Measurements from ENCODE around the gene MDM1.

MDM1 gene, protein sequence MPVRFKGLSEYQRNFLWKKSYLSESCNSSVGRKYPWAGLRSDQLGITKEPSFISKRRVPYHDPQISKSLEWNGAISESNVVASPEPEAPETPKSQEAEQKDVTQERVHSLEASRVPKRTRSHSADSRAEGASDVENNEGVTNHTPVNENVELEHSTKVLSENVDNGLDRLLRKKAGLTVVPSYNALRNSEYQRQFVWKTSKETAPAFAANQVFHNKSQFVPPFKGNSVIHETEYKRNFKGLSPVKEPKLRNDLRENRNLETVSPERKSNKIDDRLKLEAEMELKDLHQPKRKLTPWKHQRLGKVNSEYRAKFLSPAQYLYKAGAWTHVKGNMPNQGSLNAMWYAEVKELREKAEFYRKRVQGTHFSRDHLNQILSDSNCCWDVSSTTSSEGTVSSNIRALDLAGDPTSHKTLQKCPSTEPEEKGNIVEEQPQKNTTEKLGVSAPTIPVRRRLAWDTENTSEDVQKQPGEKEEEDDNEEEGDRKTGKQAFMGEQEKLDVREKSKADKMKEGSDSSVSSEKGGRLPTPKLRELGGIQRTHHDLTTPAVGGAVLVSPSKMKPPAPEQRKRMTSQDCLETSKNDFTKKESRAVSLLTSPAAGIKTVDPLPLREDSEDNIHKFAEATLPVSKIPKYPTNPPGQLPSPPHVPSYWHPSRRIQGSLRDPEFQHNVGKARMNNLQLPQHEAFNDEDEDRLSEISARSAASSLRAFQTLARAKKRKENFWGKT

DNA sequence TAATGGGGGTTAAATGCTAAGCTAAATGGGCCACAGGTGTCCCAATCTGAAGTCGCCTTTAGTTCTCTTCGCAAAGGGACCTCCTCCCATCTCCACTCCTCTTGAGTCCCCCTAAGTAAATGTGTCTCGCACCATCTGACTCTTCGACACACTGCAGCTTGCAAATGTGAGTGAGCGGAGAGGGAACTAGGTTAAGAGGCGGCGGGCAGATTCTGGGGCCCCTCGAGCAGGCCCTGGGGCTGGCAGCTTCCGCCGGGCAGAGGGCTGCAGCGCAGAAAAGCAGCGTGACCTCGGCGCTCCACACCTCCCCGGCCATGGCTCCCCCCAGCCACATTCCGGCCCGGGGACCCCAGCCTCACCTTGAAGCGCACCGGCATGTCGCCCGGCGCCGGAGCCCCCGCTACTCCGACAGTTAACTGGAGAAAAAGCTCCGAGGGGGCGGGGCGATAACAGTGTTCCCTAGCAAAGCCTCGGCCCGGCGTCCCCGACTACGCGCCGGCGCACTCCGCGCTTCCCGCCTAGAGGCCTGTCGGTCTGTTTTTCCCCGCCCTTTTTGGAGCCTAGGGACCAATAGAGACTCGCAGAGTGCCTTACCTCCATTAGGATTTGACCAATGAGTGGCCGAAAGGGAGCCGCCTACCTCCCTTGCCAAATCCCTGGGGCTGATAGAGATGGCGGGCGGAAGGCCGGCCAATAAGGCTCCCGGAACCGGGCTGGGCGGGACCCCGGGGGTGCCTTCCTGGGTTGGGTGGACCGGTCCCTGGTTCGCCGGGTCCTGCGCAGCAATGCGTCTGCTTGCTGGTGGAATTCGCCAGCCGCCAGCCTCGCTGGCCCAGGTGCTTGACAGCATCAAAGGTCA, at the start of gene MDM1:
Gene MDM1 (minus strand): TSS at position 494 of the 859 bp plus-strand sequence. CDS start 117 bp downstream, at position 377.
- peak; percentile 87 to 94 for DNase-seq (ENCODE audit: low read depth in 1 of 2, low spot score in 1 of 2)

- DNase-seq (ENCODE audit: low read depth in 1 of 2, low spot score in 1 of 2), result no peak
These were observed 49.5 kb upstream of the MDM1 start for GRCh38 chr12:68381476-68382219.

GRCh38 chr12:68378872-68379606, 46.9 kb upstream of the MDM1 start:
- DNase-seq (ENCODE audit: low read depth in 1 of 2, low spot score in 1 of 2), result no peak

DNA sequence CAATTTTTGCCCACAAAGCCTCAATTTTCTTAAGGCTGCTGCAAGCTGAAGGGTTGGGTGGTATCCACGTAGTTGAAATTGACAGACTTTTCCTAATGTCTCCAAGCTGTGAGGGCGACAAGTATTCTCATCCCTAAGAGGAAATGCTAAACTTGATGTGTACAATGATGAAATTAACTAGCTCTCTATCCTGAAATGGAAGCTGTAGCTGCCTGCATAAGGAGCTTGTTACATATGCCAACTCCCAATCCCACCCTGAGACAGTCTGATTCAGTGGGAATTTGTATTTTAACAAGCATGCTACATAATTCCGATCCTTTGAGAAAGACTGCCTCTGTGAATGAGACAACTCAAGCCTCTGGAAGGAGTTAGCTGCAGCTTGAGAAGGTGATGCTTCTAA, 45.7 kb upstream of the MDM1 start:
- no peak for DNase-seq (ENCODE audit: low read depth in 1 of 2, low spot score in 1 of 2)

GRCh38 chr12:68376901-68377300, 44.7 kb upstream of the MDM1 start:
- no peak for DNase-seq (ENCODE audit: low read depth in 1 of 2, low spot score in 1 of 2)

- DNase-seq (ENCODE audit: low read depth in 1 of 2, low spot score in 1 of 2), result no peak
These were observed 43.9 kb upstream of the MDM1 start for GRCh38 chr12:68375756-68376695.

- peak in 1 of 2 donors; percentile 52 for DNase-seq (ENCODE audit: low read depth in 1 of 2, low spot score in 1 of 2)
These were observed 42.3 kb upstream of the MDM1 start for GRCh38 chr12:68374307-68374982.

DNA sequence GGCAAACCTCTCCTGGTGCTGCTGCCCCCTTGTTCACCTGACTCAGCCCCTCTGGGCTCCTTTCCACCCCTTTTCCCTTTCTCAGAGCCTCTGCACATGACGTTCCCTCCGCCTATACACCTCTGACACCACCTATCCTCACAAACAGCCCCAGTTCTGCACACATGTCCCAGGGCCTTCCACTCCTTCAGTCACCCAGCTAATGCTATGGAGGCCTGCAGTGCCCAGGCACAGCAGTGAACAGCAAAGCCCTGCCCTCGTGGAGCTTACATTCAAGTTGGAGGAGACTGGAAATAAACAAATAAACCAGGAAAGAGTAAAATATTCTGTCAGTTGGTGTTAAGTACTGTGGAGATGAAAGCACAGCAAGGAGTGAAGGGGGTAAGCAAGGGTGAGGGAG, 38.5 kb upstream of the MDM1 start:
- DNase-seq (ENCODE audit: low read depth in 1 of 2, low spot score in 1 of 2), result no peak

- no peak for DNase-seq (ENCODE audit: low read depth in 1 of 2, low spot score in 1 of 2)
These were observed 37.9 kb upstream of the MDM1 start for GRCh38 chr12:68370006-68370590.

GRCh38 chr12:68368327-68368726, 36.2 kb upstream of the MDM1 start:
- DNase-seq (ENCODE audit: low read depth in 1 of 2, low spot score in 1 of 2), result no peak

GRCh38 chr12:68367903-68368302, 35.7 kb upstream of the MDM1 start:
- no peak for DNase-seq (ENCODE audit: low read depth in 1 of 2, low spot score in 1 of 2)

DNA sequence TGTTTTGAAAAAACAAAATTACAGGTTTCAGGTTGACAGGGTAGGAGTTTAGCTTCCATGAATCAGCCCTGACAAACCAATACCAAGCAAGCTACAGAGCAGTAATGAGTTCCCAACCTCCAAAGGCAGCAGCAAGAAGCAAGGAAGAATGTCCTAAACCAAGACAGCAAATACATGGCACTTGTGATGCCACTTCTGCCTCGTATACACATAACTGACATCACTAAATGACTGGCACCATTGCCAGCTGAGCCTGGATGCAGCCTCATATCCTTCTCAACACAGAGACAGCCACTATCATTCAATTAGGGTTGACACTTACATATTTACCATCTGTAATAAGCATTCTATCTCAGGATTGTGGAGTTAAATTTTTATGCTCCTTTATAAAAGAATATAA, 35.0 kb upstream of the MDM1 start:
- no peak for DNase-seq (ENCODE audit: low read depth in 1 of 2, low spot score in 1 of 2)

GRCh38 chr12:68364893-68365725, 32.9 kb upstream of the MDM1 start:
- DNase-seq (ENCODE audit: low read depth in 1 of 2, low spot score in 1 of 2), result peak; percentile 55 to 74

DNA sequence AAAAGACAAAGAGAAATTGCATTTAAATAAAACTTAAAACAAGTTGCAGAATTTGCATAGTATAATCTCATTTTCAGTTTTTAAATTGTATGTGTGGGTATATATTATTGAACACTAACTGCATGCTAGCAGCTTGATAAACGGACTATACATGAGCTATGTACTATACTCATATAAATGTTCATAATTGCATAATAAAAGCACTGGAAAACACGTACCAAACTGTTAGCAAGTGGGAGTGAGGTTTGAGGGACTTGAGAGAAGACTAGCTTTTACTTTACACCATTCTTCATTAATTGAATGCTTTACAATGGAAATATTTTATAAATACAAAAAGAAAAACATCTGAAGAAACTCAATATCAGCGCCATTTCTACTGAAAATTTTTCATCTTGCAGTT, 32.2 kb upstream of the MDM1 start:
- DNase-seq (ENCODE audit: low read depth in 1 of 2, low spot score in 1 of 2), result no peak

DNA sequence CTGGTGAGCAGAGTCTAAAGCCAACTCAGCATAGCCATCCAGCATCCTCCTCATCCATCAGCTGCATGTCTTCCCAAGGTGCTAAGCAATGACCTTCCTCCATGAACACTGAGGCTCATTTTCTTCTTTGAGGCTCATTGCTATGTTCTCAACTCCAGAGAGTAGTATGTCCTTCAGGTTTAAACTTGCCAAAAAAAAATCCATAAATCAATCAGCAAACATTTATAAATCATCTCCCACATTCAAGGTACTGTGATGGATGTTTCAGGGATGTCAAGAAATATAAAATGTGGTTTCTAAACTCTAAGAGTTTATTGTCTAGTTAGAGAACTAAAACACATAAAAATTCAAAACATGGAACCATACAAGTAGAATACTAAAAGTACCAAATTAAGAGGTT, 29.8 kb upstream of the MDM1 start:
- no peak for DNase-seq (ENCODE audit: low read depth in 1 of 2, low spot score in 1 of 2)

DNA sequence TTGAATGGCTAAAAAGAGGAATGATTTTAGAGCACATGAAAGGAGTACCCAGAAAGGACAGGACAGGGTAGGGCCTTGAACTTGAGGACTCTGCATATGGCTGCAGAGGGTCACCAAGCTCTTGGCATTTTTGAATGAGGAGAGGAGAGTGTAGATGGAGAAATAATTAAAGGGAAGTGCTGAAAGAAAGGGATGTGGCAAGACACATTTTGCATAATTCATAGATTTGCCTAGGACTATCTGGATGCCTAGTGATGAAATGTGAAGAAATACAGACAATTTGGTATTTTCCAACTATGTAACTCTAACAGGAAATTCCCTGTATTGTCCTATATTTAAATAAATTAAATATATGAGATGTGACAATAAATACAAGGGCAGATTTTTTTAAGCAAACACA, 27.5 kb upstream of the MDM1 start:
- DNase-seq (ENCODE audit: low read depth in 1 of 2, low spot score in 1 of 2), result no peak

Data from activated CD4-positive, alpha-beta T cell treated with anti-CD3 and anti-CD28 coated beads, Interleukin-2, amount 50 U/mL, for 24 hours (primary cell).